SW480 (cell line): ENCODE measurements around the gene STK17B.
"Not testable (repeated sequence)": the region's sequence is repeated elsewhere in the genome, so short reads cannot be mapped to it uniquely, and the experiment has no call there.

Experiments used
- DNase-seq: peaks from one replicate; pipeline ENCODE4 v3.0.0-alpha.2; 2016; ENCODE audit warnings: low spot score

STK17B gene

GRCh38 chr2:196171248-196171871 is at the start of gene STK17B:
Gene STK17B (minus strand): TSS chr2:196171578. CDS start chr2:196163383, 8,195 bp downstream.
- DNase-seq = peak; percentile 93

- DNase-seq = no peak
Observed at GRCh38 chr2:196220671-196221070, 49.3 kb upstream of the STK17B start.

- no peak for DNase-seq
Observed at GRCh38 chr2:196219671-196220070, 48.3 kb upstream of the STK17B start.

GRCh38 chr2:196218106-196218505 is 46.7 kb upstream of the STK17B start:
- DNase-seq = no peak

- DNase-seq = no peak
Observed at GRCh38 chr2:196217116-196217515, 45.7 kb upstream of the STK17B start.

- no peak for DNase-seq
Observed at GRCh38 chr2:196215376-196215775, 44.0 kb upstream of the STK17B start.

GRCh38 chr2:196214156-196214555 is 42.8 kb upstream of the STK17B start:
- no peak for DNase-seq

- DNase-seq = peak; percentile 33
Observed at GRCh38 chr2:196213252-196213980, 42.0 kb upstream of the STK17B start.

- no peak for DNase-seq
Observed at GRCh38 chr2:196208915-196209314, 37.5 kb upstream of the STK17B start.

- no peak for DNase-seq
Observed at GRCh38 chr2:196206804-196207203, 35.4 kb upstream of the STK17B start.

GRCh38 chr2:196205881-196206435 is 34.6 kb upstream of the STK17B start:
- no peak for DNase-seq

GRCh38 chr2:196205011-196205766 is 33.8 kb upstream of the STK17B start:
- no peak for DNase-seq

- no peak for DNase-seq
Observed at GRCh38 chr2:196201229-196202009, 30.0 kb upstream of the STK17B start.

GRCh38 chr2:196200557-196200956 is 29.2 kb upstream of the STK17B start:
- DNase-seq = no peak

GRCh38 chr2:196195758-196196157 is 24.4 kb upstream of the STK17B start:
- DNase-seq = no peak

- DNase-seq = no peak
Observed at GRCh38 chr2:196195302-196195701, 23.9 kb upstream of the STK17B start.

GRCh38 chr2:196191541-196191940 is 20.2 kb upstream of the STK17B start:
- no peak for DNase-seq

GRCh38 chr2:196187898-196188458 is 16.6 kb upstream of the STK17B start:
- no peak for DNase-seq

GRCh38 chr2:196187175-196187700 is 15.9 kb upstream of the STK17B start:
- not testable (repeated sequence) for DNase-seq

- no peak for DNase-seq
Observed at GRCh38 chr2:196186266-196186980, 15.0 kb upstream of the STK17B start.

GRCh38 chr2:196184921-196185320 is 13.5 kb upstream of the STK17B start:
- no peak for DNase-seq
